B cell (primary cell): ENCODE data around the gene TMED6. TPM values are rescaled to one million over a fixed set of nuclear protein-coding genes. Genes with fewer than 3 reads are reported as not detected.

ENCODE experiments used
- ATAC-seq: fragments of 200-7000 bp; cut with Tn5 transposase; one replicate; pipeline ENCODE4 v1.10.0; 2021; ENCODE audit warnings: low read depth, mild to moderate bottlenecking, moderate number of reproducible peaks, moderate library complexity
- CTCF ChIA-PET: fragments of 350-600 bp; sonication (Branson Sonifier 250); formaldehyde crosslinking; loops from one replicate; lab custom pipeline; 2021; ENCODE audit warnings: antibody characterized with exemption, inconsistent platforms; lab: Charles Lee
- POLR2A ChIA-PET: fragments of 350-600 bp; sonication (Branson Sonifier 250); formaldehyde crosslinking; loops from one replicate; lab custom pipeline; 2021; ENCODE audit warnings: antibody characterized with exemption; lab: Charles Lee
- DNase-seq: peaks from one replicate; pipeline ENCODE4 v3.0.0; 2013
- H2AFZ ChIP-seq: 2 replicates; pipeline ENCODE4 v1.6.1; 2012; ENCODE audit warnings: mild to moderate bottlenecking, low read depth, low read length; ENCODE audit not compliant: insufficient read depth, poor library complexity, severe bottlenecking
- H3K27ac ChIP-seq, 2 donors: 1 replicate in 1 of 2; 2 replicates in 1 of 2; pipeline ENCODE4 v1.5.1; 2012 to 2013; ENCODE audit warnings: low read length in 2 of 2, mild to moderate bottlenecking in 2 of 2, moderate library complexity in 1 of 2
- H3K27me3 ChIP-seq, 4 experiments: fragments of 200-600 bp in 1 of 4; sonication (generic) in 1 of 4; replicated peaks in 1 of 4; 1 replicate in 2 of 4; 2 replicates in 2 of 4; pipeline versions ENCODE4 v1.6.1 to v1.7.0; 2013 to 2016; ENCODE audit warnings: low read length in 3 of 4, mild to moderate bottlenecking in 2 of 4, mixed read lengths in 1 of 4, moderate library complexity in 1 of 4; ENCODE audit not compliant: insufficient read depth in 4 of 4, control insufficient read depth in 3 of 4; ENCODE audit errors: control extremely low read depth in 1 of 4
- H3K36me3 ChIP-seq, 2 experiments: replicated peaks in 1 of 2; 1 replicate in 1 of 2; 2 replicates in 1 of 2; pipeline versions ENCODE4 v1.6.1 to v1.7.1; 2013; ENCODE audit warnings: low read length in 1 of 2; ENCODE audit not compliant: insufficient read depth in 2 of 2, control insufficient read depth in 1 of 2; ENCODE audit errors: control extremely low read depth in 1 of 2, extremely low read depth in 1 of 2
- H3K4me1 ChIP-seq, 2 donors: fragments of 200-600 bp in 1 of 2; sonication (generic) in 1 of 2; 1 replicate in 1 of 2; 2 replicates in 1 of 2; pipeline versions ENCODE4 v1.5.1 to v1.6.1; 2013 to 2017; ENCODE audit warnings: low read length in 2 of 2; ENCODE audit not compliant: control insufficient read depth in 2 of 2, insufficient read depth in 2 of 2
- H3K4me2 ChIP-seq: replicated peaks from 2 replicates; pipeline ENCODE3; 2012; ENCODE audit warnings: mild to moderate bottlenecking, low read depth, low read length; ENCODE audit not compliant: poor library complexity, severe bottlenecking
- H3K4me3 ChIP-seq, 5 experiments: fragments of 200-600 bp in 1 of 5; sonication (generic) in 1 of 5; 1 replicate in 3 of 5; 2 replicates in 2 of 5; pipeline versions ENCODE4 v1.5.1 to v1.7.0; 2011 to 2016; ENCODE audit warnings: low read length in 4 of 5, mild to moderate bottlenecking in 4 of 5, low read depth in 2 of 5, control low read depth in 1 of 5, moderate library complexity in 1 of 5; ENCODE audit not compliant: insufficient read depth in 1 of 5; ENCODE audit errors: control extremely low read depth in 1 of 5, extremely low read depth in 1 of 5
- H3K79me2 ChIP-seq: fragments of 200-600 bp; sonication (generic); one replicate; pipeline ENCODE4 v1.6.0; 2016; ENCODE audit warnings: low read length; ENCODE audit not compliant: control insufficient read depth, insufficient read depth
- H3K9ac ChIP-seq: fragments of 200-600 bp; sonication (generic); 2 replicates; pipeline ENCODE4 v1.6.1; 2017; ENCODE audit warnings: mild to moderate bottlenecking, low read length, moderate library complexity
- H3K9me3 ChIP-seq, 3 donors: one replicate each; pipeline versions ENCODE4 v1.6.1 to v1.7.1; 2013; ENCODE audit warnings: low read length in 2 of 3; ENCODE audit not compliant: control insufficient read depth in 2 of 3, insufficient read depth in 1 of 3; ENCODE audit errors: control extremely low read depth in 1 of 3
- H4K20me1 ChIP-seq: 2 replicates; pipeline ENCODE4 v1.6.0; 2012; ENCODE audit warnings: mild to moderate bottlenecking, low read length; ENCODE audit not compliant: insufficient read depth, control insufficient read depth, poor library complexity, severe bottlenecking
- H3K27ac Mint-ChIP-seq: one replicate; pipeline ENCODE4 v1.8.0; 2021; ENCODE audit warnings: mixed read lengths
- H3K27me3 Mint-ChIP-seq: one replicate; pipeline ENCODE4 v1.8.0; 2021; ENCODE audit warnings: mixed read lengths
- H3K4me1 Mint-ChIP-seq: one replicate; pipeline ENCODE4 v1.8.0; 2021; ENCODE audit warnings: mixed read lengths
- H3K4me3 Mint-ChIP-seq: one replicate; pipeline ENCODE4 v1.8.0; 2021; ENCODE audit warnings: mixed read lengths
- H3K9me3 Mint-ChIP-seq: one replicate; pipeline ENCODE4 v1.8.0; 2022; ENCODE audit warnings: mixed read lengths; ENCODE audit not compliant: insufficient read depth
- EZH2 ChIP-seq: IDR thresholded peaks from 2 replicates; pipeline ENCODE4 v1.6.1; 2012; ENCODE audit warnings: borderline replicate concordance, low read depth, mild to moderate bottlenecking, moderate library complexity, low read length; ENCODE audit not compliant: insufficient read depth, poor library complexity, severe bottlenecking
- WGBS: methylation state at CpG from one replicate; pipeline ENCODE4 v1.1.5; 2013; ENCODE audit warnings: missing lambda C conversion rate; ENCODE audit not compliant: insufficient coverage; 5-methylcytosine and 5-hydroxymethylcytosine counted together
- intact Hi-C: fragments of 100-400 bp; cut with micrococcal nuclease; formaldehyde crosslinking; loops from one replicate; pipeline ENCODE4 v1.10.0; 2022
- polyA plus RNA-seq: library from polyadenylated mRNA; depleted of rRNA; stranded (reverse); fragments of >200 nt; gene quantifications from 2 replicates; pipeline ENCODE4 v1.2.3, GENCODE V29; 2012
- total RNA-seq, 2 donors: library from RNA; stranded (reverse); fragments of 120-200 nt in 1 of 2; gene quantifications; 1 replicate in 1 of 2; 2 replicates in 1 of 2; pipeline versions ENCODE4 v1.2.3 to v1.2.4, GENCODE V29; 2013 to 2022
- TF ChIP-seq, protein P1 (sequence below): fragments of 200-600 bp; IDR thresholded peaks from one replicate; pipeline ENCODE4 v1.8.0; 2022; ENCODE audit warnings: antibody characterized with exemption, mild to moderate bottlenecking

TMED6 gene
- total and polyA plus RNA-seq, 2 donors (not counting 1 experiment from before 2014, with no cell fraction given), result 0.78 to 4.5 TPM

GRCh38 chr16:69340095-69340644, 11.4 kb downstream of the TMED6 start:
- Histone ChIP-seq H3K4me3 (peak overlapping the region; percentile 26 to 99 (median 68)), H3K4me2 (peak overlapping the region; percentile 79), H3K4me1 (peaks cover 17 to 27% of the 10 kb centered on the region in 2 donors), H3K27me3 (no peaks in the 10 kb centered on the region), H3K9ac (peak overlapping the region; percentile 96), H3K36me3 (peaks cover 1 to 26% of the 10 kb centered on the region in 2 experiments), H4K20me1 (no peaks in the 10 kb centered on the region), H3K27ac (peak overlapping the region; percentile 55 to 87), H3K79me2 (peaks cover 44% of the 10 kb centered on the region), H2AFZ (peak overlapping the region; percentile 99), H3K9me3 (no peaks in the 10 kb centered on the region)
- TF ChIP-seq EZH2, result no peak
- TF ChIP-seq, protein P1, sequence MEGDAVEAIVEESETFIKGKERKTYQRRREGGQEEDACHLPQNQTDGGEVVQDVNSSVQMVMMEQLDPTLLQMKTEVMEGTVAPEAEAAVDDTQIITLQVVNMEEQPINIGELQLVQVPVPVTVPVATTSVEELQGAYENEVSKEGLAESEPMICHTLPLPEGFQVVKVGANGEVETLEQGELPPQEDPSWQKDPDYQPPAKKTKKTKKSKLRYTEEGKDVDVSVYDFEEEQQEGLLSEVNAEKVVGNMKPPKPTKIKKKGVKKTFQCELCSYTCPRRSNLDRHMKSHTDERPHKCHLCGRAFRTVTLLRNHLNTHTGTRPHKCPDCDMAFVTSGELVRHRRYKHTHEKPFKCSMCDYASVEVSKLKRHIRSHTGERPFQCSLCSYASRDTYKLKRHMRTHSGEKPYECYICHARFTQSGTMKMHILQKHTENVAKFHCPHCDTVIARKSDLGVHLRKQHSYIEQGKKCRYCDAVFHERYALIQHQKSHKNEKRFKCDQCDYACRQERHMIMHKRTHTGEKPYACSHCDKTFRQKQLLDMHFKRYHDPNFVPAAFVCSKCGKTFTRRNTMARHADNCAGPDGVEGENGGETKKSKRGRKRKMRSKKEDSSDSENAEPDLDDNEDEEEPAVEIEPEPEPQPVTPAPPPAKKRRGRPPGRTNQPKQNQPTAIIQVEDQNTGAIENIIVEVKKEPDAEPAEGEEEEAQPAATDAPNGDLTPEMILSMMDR, result no peak
- ATAC-seq (no peak), DNase-seq (no peak)
- POLR2A ChIA-PET, result interaction anchor here (0.6 to 1.9 kb wide), 3 partner anchors 10 to 45 kb away, joined by 3 to 11 read pairs (median 3); partner anchors contain the start of gene PDF
- H3K4me3 Mint-ChIP-seq, result peak overlapping the region; percentile 98
- intact Hi-C loops, result no loop called here
- 8% methylated on average over 13 of the region's 16 CpGs for WGBS
- peaks cover 41% of the 10 kb centered on the region for H3K4me1 Mint-ChIP-seq
- CTCF ChIA-PET, result interaction anchor here (0.6 to 2.0 kb wide), 5 partner anchors 10 to 55 kb away, joined by 3 to 7 read pairs (median 5); partner anchors contain the start of gene PDF
- H3K27me3 Mint-ChIP-seq, result no peaks in the 10 kb centered on the region
- H3K27ac Mint-ChIP-seq, result peak overlapping the region; percentile 98
- H3K9me3 Mint-ChIP-seq, result no peaks in the 10 kb centered on the region
